Suprapubic skin (tissue), 4 donors: ENCODE measurements around the gene WDR33.

Experiments used
- EP300 ChIP-seq: sonication (generic); formaldehyde crosslinking; IDR thresholded peaks from one replicate; pipeline ENCODE4 v1.6.1; 2017; ENCODE audit warnings: antibody characterized with exemption
- POLR2A ChIP-seq, 2 donors: fragments of 450-650 bp; IDR thresholded peaks; one replicate each; pipeline ENCODE4 v1.6.1; 2017; ENCODE audit warnings: antibody characterized with exemption in 2 of 2, mild to moderate bottlenecking in 2 of 2, moderate library complexity in 2 of 2
- POLR2AphosphoS5 ChIP-seq, 3 donors: sonication (generic); formaldehyde crosslinking; IDR thresholded peaks; one replicate each; pipeline ENCODE4 v1.6.1; 2017; ENCODE audit warnings: antibody characterized with exemption in 3 of 3
- TF ChIP-seq, protein P1 (sequence below), 2 donors: fragments of 200-600 bp in 1 of 2; fragments of 450-650 bp in 1 of 2; sonication (generic) in 1 of 2; IDR thresholded peaks; one replicate each; pipeline ENCODE4 v1.5.1; 2016 to 2019; ENCODE audit warnings: antibody characterized with exemption in 2 of 2, mild to moderate bottlenecking in 1 of 2, moderate library complexity in 1 of 2

DNA sequence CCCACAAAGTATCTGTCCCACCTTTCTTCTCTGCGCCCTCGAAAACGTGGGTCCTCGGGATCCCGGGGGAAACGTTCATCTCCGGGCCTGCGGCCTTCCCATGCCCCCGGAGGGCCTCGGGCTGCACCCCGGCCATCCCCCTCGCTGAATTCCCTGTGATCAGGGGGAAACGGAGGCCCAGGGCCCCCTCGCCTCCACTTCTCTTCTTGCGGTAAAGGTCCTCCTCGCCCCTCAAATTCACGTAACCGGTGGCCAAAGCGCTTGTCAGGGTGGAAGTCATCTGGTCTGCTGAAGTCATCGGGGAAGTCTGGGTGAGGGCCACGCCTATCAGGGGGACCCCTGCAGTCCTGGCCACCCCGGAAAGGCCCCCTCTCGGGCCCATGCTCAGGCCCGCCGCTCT is 97.4 kb downstream of the WDR33 start:
- TF ChIP-seq, protein P1, sequence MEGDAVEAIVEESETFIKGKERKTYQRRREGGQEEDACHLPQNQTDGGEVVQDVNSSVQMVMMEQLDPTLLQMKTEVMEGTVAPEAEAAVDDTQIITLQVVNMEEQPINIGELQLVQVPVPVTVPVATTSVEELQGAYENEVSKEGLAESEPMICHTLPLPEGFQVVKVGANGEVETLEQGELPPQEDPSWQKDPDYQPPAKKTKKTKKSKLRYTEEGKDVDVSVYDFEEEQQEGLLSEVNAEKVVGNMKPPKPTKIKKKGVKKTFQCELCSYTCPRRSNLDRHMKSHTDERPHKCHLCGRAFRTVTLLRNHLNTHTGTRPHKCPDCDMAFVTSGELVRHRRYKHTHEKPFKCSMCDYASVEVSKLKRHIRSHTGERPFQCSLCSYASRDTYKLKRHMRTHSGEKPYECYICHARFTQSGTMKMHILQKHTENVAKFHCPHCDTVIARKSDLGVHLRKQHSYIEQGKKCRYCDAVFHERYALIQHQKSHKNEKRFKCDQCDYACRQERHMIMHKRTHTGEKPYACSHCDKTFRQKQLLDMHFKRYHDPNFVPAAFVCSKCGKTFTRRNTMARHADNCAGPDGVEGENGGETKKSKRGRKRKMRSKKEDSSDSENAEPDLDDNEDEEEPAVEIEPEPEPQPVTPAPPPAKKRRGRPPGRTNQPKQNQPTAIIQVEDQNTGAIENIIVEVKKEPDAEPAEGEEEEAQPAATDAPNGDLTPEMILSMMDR (IDR thresholded peaks at IDR 0.05): no peak
- TF ChIP-seq EP300 (no peak), POLR2A (IDR thresholded peaks at IDR 0.05) (no peak), POLR2AphosphoS5 (IDR thresholded peaks at IDR 0.05) (no peak)
